ENCODE data around the gene TM9SF2. TPM values are rescaled to one million over a fixed set of nuclear protein-coding genes. Genes with fewer than 3 reads are reported as not detected.

The TM9SF2 gene
- total RNA-seq, 1 donor from 2014 or later = 122 TPM

DNA sequence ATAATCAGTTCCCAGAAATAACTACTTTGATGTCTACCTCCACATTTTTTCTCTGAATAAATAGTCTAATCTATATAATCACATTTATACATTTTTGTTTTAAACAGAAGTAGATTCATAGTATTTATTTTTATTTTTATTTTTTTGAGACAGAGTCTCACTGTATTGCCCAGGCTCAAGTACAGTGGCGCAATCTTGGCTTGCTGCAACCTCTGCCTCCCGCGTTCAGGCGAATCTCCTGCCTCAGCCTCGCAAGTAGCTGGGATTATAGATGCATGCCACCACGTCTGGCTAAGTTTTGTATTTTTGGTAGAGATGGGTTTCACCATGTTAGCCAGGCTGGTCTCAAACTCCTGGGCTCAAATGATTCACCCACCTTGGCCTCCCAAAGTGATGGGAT lies 16.7 kb downstream of the TM9SF2 start:
- no peaks in the 10 kb centered on the region for H3K9me3 Mint-ChIP-seq (ENCODE audit: unreplicated experiment)
- H3K4me1 Mint-ChIP-seq (ENCODE audit: unreplicated experiment) = peaks cover 14% of the 10 kb centered on the region
- DNase-seq (ENCODE audit: extremely low spot score, unreplicated experiment) = no peak
- TF ChIP-seq, protein P1, sequence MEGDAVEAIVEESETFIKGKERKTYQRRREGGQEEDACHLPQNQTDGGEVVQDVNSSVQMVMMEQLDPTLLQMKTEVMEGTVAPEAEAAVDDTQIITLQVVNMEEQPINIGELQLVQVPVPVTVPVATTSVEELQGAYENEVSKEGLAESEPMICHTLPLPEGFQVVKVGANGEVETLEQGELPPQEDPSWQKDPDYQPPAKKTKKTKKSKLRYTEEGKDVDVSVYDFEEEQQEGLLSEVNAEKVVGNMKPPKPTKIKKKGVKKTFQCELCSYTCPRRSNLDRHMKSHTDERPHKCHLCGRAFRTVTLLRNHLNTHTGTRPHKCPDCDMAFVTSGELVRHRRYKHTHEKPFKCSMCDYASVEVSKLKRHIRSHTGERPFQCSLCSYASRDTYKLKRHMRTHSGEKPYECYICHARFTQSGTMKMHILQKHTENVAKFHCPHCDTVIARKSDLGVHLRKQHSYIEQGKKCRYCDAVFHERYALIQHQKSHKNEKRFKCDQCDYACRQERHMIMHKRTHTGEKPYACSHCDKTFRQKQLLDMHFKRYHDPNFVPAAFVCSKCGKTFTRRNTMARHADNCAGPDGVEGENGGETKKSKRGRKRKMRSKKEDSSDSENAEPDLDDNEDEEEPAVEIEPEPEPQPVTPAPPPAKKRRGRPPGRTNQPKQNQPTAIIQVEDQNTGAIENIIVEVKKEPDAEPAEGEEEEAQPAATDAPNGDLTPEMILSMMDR (IDR thresholded peaks at IDR 0.05) = no peak
- H3K36me3 Mint-ChIP-seq (ENCODE audit: unreplicated experiment) = peaks cover 21% of the 10 kb centered on the region
- no peaks in the 10 kb centered on the region for H3K27me3 Mint-ChIP-seq (ENCODE audit: unreplicated experiment)
- no peak overlapping the region for H3K4me3 Mint-ChIP-seq (ENCODE audit: unreplicated experiment)
- H3K27ac Mint-ChIP-seq (ENCODE audit: unreplicated experiment) = no peak overlapping the region

DNA sequence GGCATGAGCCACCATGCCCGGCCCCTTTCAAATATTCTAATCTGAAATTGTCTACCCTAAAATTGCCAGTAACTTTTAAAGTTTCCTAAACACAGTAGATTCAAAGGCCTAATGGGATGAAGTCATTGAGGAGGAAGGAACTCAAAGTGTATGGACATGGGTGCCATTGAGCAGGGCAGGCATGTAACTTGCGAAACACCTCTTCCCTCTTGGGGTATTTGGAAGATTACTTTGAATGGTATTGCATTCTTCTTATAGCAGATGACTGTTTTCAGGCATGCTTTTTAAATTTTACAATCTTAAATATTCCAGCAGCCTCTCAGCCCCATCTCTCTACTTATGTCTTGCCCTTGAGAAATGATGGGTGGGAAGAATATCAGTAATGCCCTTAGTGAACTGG lies 21.0 kb downstream of the TM9SF2 start:
- TF ChIP-seq, protein P1 (IDR thresholded peaks at IDR 0.05) = no peak

DNA sequence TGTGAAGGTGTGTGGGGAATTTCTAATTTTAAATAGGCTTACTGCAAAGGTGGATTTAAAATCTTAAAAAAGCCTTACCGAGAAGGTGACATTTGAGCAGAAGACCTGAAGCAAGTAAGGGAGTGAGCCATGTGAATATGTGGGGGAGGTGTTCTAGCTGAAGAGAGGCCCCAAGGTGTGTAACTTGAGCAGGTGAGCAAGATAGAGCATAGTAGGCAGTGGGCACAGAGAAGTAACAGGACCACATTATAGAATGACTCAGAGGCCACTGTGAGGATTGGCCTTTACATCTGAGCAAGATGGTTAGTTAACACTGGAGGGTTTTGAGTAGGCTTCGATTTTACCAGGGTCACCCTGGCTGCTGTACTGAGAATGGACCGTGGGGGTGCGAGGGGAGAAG lies 22.6 kb downstream of the TM9SF2 start:
- H3K4me3 Mint-ChIP-seq (ENCODE audit: unreplicated experiment) = no peak overlapping the region
- H3K27me3 Mint-ChIP-seq (ENCODE audit: unreplicated experiment) = no peaks in the 10 kb centered on the region
- TF ChIP-seq, protein P1 (IDR thresholded peaks at IDR 0.05) = no peak
- no peak overlapping the region for H3K27ac Mint-ChIP-seq (ENCODE audit: unreplicated experiment)
- DNase-seq (ENCODE audit: extremely low spot score, unreplicated experiment) = no peak
- peaks cover 41% of the 10 kb centered on the region for H3K36me3 Mint-ChIP-seq (ENCODE audit: unreplicated experiment)
- no peaks in the 10 kb centered on the region for H3K9me3 Mint-ChIP-seq (ENCODE audit: unreplicated experiment)
- no peaks in the 10 kb centered on the region for H3K4me1 Mint-ChIP-seq (ENCODE audit: unreplicated experiment)

More for the DNA sequence above, 21.0 kb downstream of the TM9SF2 start:
- Mint-ChIP-seq H3K4me3 (ENCODE audit: unreplicated experiment) (no peak overlapping the region), H3K36me3 (ENCODE audit: unreplicated experiment) (peaks cover 41% of the 10 kb centered on the region), H3K27me3 (ENCODE audit: unreplicated experiment) (no peaks in the 10 kb centered on the region), H3K27ac (ENCODE audit: unreplicated experiment) (no peak overlapping the region), H3K9me3 (ENCODE audit: unreplicated experiment) (no peaks in the 10 kb centered on the region), H3K4me1 (ENCODE audit: unreplicated experiment) (peaks cover 1% of the 10 kb centered on the region)
- DNase-seq (ENCODE audit: extremely low spot score, unreplicated experiment) = no peak

DNA sequence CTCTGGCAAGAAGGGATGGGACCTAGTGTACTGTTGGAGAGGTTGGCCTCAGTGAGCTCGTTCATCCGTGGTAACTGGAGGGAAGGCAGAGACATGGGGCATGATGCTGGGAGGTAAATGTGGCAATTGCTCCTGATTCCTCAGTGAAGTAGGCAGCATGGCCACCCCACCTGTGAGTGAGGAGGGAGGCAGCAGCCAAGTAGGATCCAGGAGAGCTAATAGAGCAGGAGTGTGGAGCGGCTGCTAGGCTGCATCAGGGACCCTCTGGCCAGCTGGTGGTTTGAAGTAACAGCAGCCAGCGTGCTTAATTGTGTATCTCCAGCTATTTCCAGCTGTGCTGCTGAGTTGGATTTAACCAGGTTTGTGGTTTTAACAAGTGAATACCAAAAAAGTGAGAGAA lies 24.7 kb downstream of the TM9SF2 start:
- H3K4me1 Mint-ChIP-seq (ENCODE audit: unreplicated experiment) = no peaks in the 10 kb centered on the region
- no peak overlapping the region for H3K4me3 Mint-ChIP-seq (ENCODE audit: unreplicated experiment)
- no peaks in the 10 kb centered on the region for H3K9me3 Mint-ChIP-seq (ENCODE audit: unreplicated experiment)
- TF ChIP-seq, protein P1 (IDR thresholded peaks at IDR 0.05) = no peak
- peaks cover 32% of the 10 kb centered on the region for H3K36me3 Mint-ChIP-seq (ENCODE audit: unreplicated experiment)
- DNase-seq (ENCODE audit: extremely low spot score, unreplicated experiment) = no peak
- no peak overlapping the region for H3K27ac Mint-ChIP-seq (ENCODE audit: unreplicated experiment)
- H3K27me3 Mint-ChIP-seq (ENCODE audit: unreplicated experiment) = no peaks in the 10 kb centered on the region

DNA sequence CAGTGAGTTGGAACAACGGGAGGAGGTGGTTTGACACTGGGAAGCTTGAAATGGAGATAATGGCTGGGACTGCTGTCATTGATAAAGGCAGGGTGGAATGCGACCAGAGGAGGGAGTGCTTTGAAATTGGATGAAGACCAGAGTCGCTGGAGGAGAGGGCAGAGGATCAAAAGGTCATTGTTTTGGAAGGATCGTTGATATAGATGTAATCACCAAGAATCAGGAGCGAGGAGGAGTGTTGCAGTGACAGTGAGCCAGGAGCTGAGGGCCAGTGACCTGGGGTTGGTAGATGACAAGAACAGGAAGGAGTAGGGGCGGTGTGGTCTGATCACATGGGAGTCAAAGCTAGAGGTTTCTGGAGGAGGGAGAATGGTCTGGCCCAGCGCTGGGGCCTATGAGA lies 25.3 kb downstream of the TM9SF2 start:
- Mint-ChIP-seq H3K9me3 (ENCODE audit: unreplicated experiment) (no peaks in the 10 kb centered on the region), H3K4me1 (ENCODE audit: unreplicated experiment) (no peaks in the 10 kb centered on the region), H3K4me3 (ENCODE audit: unreplicated experiment) (no peak overlapping the region), H3K27ac (ENCODE audit: unreplicated experiment) (no peak overlapping the region), H3K36me3 (ENCODE audit: unreplicated experiment) (peaks cover 34% of the 10 kb centered on the region), H3K27me3 (ENCODE audit: unreplicated experiment) (no peaks in the 10 kb centered on the region)
- no peak for DNase-seq (ENCODE audit: extremely low spot score, unreplicated experiment)
- TF ChIP-seq, protein P1 (IDR thresholded peaks at IDR 0.05) = no peak

Data from osteocyte (in vitro differentiated cells).